Hepatocyte (in vitro differentiated cells): ENCODE data around the gene HJURP.

ENCODE experiments used
- EZH2 ChIP-seq: fragments of 200-600 bp; sonication (generic); IDR thresholded peaks from 2 replicates; pipeline ENCODE4 v1.6.1; 2016; ENCODE audit warnings: antibody characterized with exemption, mild to moderate bottlenecking, borderline replicate concordance
- TF ChIP-seq, protein P1 (sequence below): fragments of 200-600 bp; sonication (generic); IDR thresholded peaks from 2 replicates; pipeline ENCODE4 v1.5.1; 2016; ENCODE audit warnings: antibody characterized with exemption, mild to moderate bottlenecking; ENCODE audit not compliant: poor library complexity

DNA sequence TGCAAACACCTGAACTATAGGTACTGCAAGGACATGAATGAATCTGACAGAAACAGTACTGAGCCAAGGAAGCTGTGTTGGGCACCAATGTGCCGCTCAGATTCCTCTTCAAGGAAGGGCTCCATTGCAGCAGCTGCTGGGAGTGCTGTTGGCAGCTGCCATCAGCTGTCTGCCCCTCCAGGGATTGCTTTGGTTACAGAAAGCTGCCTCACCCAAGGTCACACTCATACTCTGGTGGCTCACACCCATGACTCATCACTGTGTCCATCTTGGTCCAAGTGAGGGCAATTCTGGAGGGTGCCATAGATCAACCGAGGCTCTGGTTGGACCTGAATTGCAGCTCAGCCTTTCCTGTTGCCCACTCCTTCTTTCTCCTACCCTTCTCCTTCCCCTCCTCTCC, 38.5 kb upstream of the HJURP start:
- TF ChIP-seq, protein P1, sequence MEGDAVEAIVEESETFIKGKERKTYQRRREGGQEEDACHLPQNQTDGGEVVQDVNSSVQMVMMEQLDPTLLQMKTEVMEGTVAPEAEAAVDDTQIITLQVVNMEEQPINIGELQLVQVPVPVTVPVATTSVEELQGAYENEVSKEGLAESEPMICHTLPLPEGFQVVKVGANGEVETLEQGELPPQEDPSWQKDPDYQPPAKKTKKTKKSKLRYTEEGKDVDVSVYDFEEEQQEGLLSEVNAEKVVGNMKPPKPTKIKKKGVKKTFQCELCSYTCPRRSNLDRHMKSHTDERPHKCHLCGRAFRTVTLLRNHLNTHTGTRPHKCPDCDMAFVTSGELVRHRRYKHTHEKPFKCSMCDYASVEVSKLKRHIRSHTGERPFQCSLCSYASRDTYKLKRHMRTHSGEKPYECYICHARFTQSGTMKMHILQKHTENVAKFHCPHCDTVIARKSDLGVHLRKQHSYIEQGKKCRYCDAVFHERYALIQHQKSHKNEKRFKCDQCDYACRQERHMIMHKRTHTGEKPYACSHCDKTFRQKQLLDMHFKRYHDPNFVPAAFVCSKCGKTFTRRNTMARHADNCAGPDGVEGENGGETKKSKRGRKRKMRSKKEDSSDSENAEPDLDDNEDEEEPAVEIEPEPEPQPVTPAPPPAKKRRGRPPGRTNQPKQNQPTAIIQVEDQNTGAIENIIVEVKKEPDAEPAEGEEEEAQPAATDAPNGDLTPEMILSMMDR: no peak
- TF ChIP-seq EZH2: no peak
